SJCRH30 (cell line): Measurements from ENCODE around the gene NELL2. TPM values are rescaled to one million over a fixed set of nuclear protein-coding genes. Genes with fewer than 3 reads are reported as not detected.

ENCODE experiments used
- DNase-seq, 2 experiments: peaks; one replicate each; pipeline ENCODE4 v3.0.0-alpha.2; 2015 to 2020
- H3K27ac ChIP-seq: fragments of 250-450 bp; sonication (Bioruptor Pico); 2 replicates; pipeline ENCODE4 v1.5.1; 2020; ENCODE audit warnings: mild to moderate bottlenecking, moderate library complexity
- H3K27me3 ChIP-seq: fragments of 250-450 bp; sonication (Bioruptor Pico); 2 replicates; pipeline ENCODE4 v1.5.1; 2020; ENCODE audit warnings: mild to moderate bottlenecking, moderate library complexity
- H3K36me3 ChIP-seq: fragments of 250-450 bp; sonication (Bioruptor Pico); 2 replicates; pipeline ENCODE4 v1.5.1; 2020; ENCODE audit warnings: mild to moderate bottlenecking, moderate library complexity
- H3K4me1 ChIP-seq: fragments of 250-450 bp; sonication (Bioruptor Pico); 2 replicates; pipeline ENCODE4 v1.5.1; 2020; ENCODE audit warnings: mild to moderate bottlenecking, moderate library complexity
- H3K4me3 ChIP-seq: fragments of 250-450 bp; sonication (Bioruptor Pico); 2 replicates; pipeline ENCODE4 v1.5.1; 2020; ENCODE audit warnings: mild to moderate bottlenecking, moderate library complexity
- H3K9me3 ChIP-seq: fragments of 250-450 bp; sonication (Bioruptor Pico); replicated peaks from 2 replicates; pipeline ENCODE4 v1.5.1; 2020; ENCODE audit warnings: mild to moderate bottlenecking, moderate library complexity
- total RNA-seq: library from RNA; depleted of rRNA; stranded (reverse); fragments of >200 nt; shearing (Covaris generic); gene quantifications from 2 replicates; pipeline ENCODE4 v1.2.3, GENCODE V29; 2014

NELL2 gene
- total RNA-seq, 1 experiment from 2014 or later, result 2.7 TPM

- Histone ChIP-seq H3K27me3 (no peaks in the 10 kb centered on the region; the same call in 1 of the 2 replicates), H3K27ac (no peak overlapping the region), H3K4me3 (no peak overlapping the region), H3K36me3 (no peaks in the 10 kb centered on the region), H3K9me3 (no peaks in the 10 kb centered on the region), H3K4me1 (no peaks in the 10 kb centered on the region)
- DNase-seq, result no peak
Observed at GRCh38 chr12:44663291-44663690, 212.8 kb downstream of the NELL2 start.

GRCh38 chr12:44655846-44656245, 220.3 kb downstream of the NELL2 start:
- no peaks in the 10 kb centered on the region for H3K4me1 ChIP-seq
- H3K27me3 ChIP-seq, result no peaks in the 10 kb centered on the region
- H3K27ac ChIP-seq, result no peak overlapping the region
- no peak overlapping the region for H3K4me3 ChIP-seq
- DNase-seq, result no peak
- H3K9me3 ChIP-seq, result no peaks in the 10 kb centered on the region
- H3K36me3 ChIP-seq, result no peaks in the 10 kb centered on the region

GRCh38 chr12:44654646-44655639, 221.2 kb downstream of the NELL2 start:
- Histone ChIP-seq H3K9me3 (no peaks in the 10 kb centered on the region), H3K4me3 (no peak overlapping the region), H3K4me1 (no peaks in the 10 kb centered on the region), H3K27ac (no peak overlapping the region), H3K27me3 (no peaks in the 10 kb centered on the region; the same call in 1 of the 2 replicates), H3K36me3 (no peaks in the 10 kb centered on the region)
- DNase-seq, result no peak

GRCh38 chr12:44653861-44654527, 222.1 kb downstream of the NELL2 start:
- Histone ChIP-seq H3K9me3 (no peaks in the 10 kb centered on the region), H3K4me3 (no peak overlapping the region), H3K27me3 (no peaks in the 10 kb centered on the region; the same call in 1 of the 2 replicates), H3K4me1 (no peaks in the 10 kb centered on the region), H3K27ac (no peak overlapping the region), H3K36me3 (no peaks in the 10 kb centered on the region)
- DNase-seq, result no peak

GRCh38 chr12:44649693-44650092, 226.4 kb downstream of the NELL2 start:
- no peaks in the 10 kb centered on the region for H3K9me3 ChIP-seq
- no peak for DNase-seq
- no peaks in the 10 kb centered on the region for H3K36me3 ChIP-seq
- no peak overlapping the region for H3K27ac ChIP-seq
- no peaks in the 10 kb centered on the region for H3K4me1 ChIP-seq
- no peaks in the 10 kb centered on the region; the same call in 1 of the 2 replicates for H3K27me3 ChIP-seq
- no peak overlapping the region for H3K4me3 ChIP-seq

GRCh38 chr12:44647917-44648690, 228.0 kb downstream of the NELL2 start:
- no peak overlapping the region for H3K4me3 ChIP-seq
- no peaks in the 10 kb centered on the region for H3K36me3 ChIP-seq

GRCh38 chr12:44640427-44641190, 235.5 kb downstream of the NELL2 start:
- no peaks in the 10 kb centered on the region for H3K36me3 ChIP-seq
- no peak overlapping the region for H3K27ac ChIP-seq
- H3K4me3 ChIP-seq, result no peak overlapping the region
- no peaks in the 10 kb centered on the region for H3K9me3 ChIP-seq
- H3K4me1 ChIP-seq, result no peaks in the 10 kb centered on the region
- no peak for DNase-seq
- H3K27me3 ChIP-seq, result no peaks in the 10 kb centered on the region

More at GRCh38 chr12:44647917-44648690, 228.0 kb downstream of the NELL2 start:
- Histone ChIP-seq H3K27me3 (no peaks in the 10 kb centered on the region; the same call in 1 of the 2 replicates), H3K27ac (no peak overlapping the region), H3K9me3 (no peaks in the 10 kb centered on the region), H3K4me1 (no peaks in the 10 kb centered on the region)
- no peak for DNase-seq

GRCh38 chr12:44637875-44638274, 238.2 kb downstream of the NELL2 start:
- Histone ChIP-seq H3K27me3 (no peaks in the 10 kb centered on the region), H3K27ac (no peak overlapping the region), H3K36me3 (no peaks in the 10 kb centered on the region), H3K4me3 (no peak overlapping the region), H3K4me1 (no peaks in the 10 kb centered on the region), H3K9me3 (no peaks in the 10 kb centered on the region)
- DNase-seq, result no peak

GRCh38 chr12:44628180-44628579, 247.9 kb downstream of the NELL2 start:
- Histone ChIP-seq H3K9me3 (no peaks in the 10 kb centered on the region), H3K27me3 (no peaks in the 10 kb centered on the region), H3K36me3 (no peaks in the 10 kb centered on the region), H3K4me1 (no peaks in the 10 kb centered on the region), H3K27ac (no peak overlapping the region), H3K4me3 (no peak overlapping the region)
- no peak for DNase-seq

GRCh38 chr12:44627387-44628166, 248.5 kb downstream of the NELL2 start:
- Histone ChIP-seq H3K36me3 (no peaks in the 10 kb centered on the region), H3K9me3 (no peaks in the 10 kb centered on the region), H3K27me3 (no peaks in the 10 kb centered on the region), H3K4me1 (no peaks in the 10 kb centered on the region), H3K27ac (no peak overlapping the region), H3K4me3 (no peak overlapping the region)
- DNase-seq, result no peak

GRCh38 chr12:44626883-44627282, 249.2 kb downstream of the NELL2 start:
- H3K4me1 ChIP-seq, result no peaks in the 10 kb centered on the region
- no peaks in the 10 kb centered on the region for H3K36me3 ChIP-seq
- H3K9me3 ChIP-seq, result no peaks in the 10 kb centered on the region
- H3K4me3 ChIP-seq, result no peak overlapping the region
- H3K27ac ChIP-seq, result no peak overlapping the region
- H3K27me3 ChIP-seq, result no peaks in the 10 kb centered on the region; the same call in 1 of the 2 replicates
- DNase-seq, result no peak

- Histone ChIP-seq H3K4me3 (no peak overlapping the region), H3K4me1 (no peaks in the 10 kb centered on the region), H3K9me3 (no peaks in the 10 kb centered on the region), H3K27ac (no peak overlapping the region), H3K36me3 (no peaks in the 10 kb centered on the region), H3K27me3 (no peaks in the 10 kb centered on the region; the same call in 1 of the 2 replicates)
- no peak for DNase-seq
Observed at GRCh38 chr12:44618946-44619345, 257.2 kb downstream of the NELL2 start.

GRCh38 chr12:44616402-44616801, 259.7 kb downstream of the NELL2 start:
- Histone ChIP-seq H3K4me1 (no peaks in the 10 kb centered on the region), H3K4me3 (no peak overlapping the region), H3K27me3 (no peaks in the 10 kb centered on the region), H3K27ac (no peak overlapping the region), H3K36me3 (no peaks in the 10 kb centered on the region), H3K9me3 (no peaks in the 10 kb centered on the region)
- no peak for DNase-seq
